Right lung (tissue), 5 donors: ENCODE measurements around the gene PALM. TPM values are rescaled to one million over a fixed set of nuclear protein-coding genes. Genes with fewer than 3 reads are reported as not detected.
"Not testable (repeated sequence)": the region's sequence is repeated elsewhere in the genome, so short reads cannot be mapped to it uniquely, and the experiment has no call there.

Experiments
- DNase-seq, 2 donors: peaks; one replicate each; pipeline ENCODE4 v3.0.0-alpha.2; 2013
- polyA plus RNA-seq, 5 donors: library from polyadenylated mRNA; unstranded; fragments of 120-200 nt; gene quantifications; one replicate each; pipeline versions ENCODE4 v1.2.1 to v1.2.3, GENCODE V29; 2013; ENCODE audit warnings: inconsistent platforms in 1 of 5, low replicate concordance in 1 of 5; ENCODE audit not compliant: insufficient read length in 5 of 5, insufficient read depth in 1 of 5

Gene PALM
- polyA plus RNA-seq, 5 donors, result 32.5 to 62.8 (median 43.2) TPM

DNA sequence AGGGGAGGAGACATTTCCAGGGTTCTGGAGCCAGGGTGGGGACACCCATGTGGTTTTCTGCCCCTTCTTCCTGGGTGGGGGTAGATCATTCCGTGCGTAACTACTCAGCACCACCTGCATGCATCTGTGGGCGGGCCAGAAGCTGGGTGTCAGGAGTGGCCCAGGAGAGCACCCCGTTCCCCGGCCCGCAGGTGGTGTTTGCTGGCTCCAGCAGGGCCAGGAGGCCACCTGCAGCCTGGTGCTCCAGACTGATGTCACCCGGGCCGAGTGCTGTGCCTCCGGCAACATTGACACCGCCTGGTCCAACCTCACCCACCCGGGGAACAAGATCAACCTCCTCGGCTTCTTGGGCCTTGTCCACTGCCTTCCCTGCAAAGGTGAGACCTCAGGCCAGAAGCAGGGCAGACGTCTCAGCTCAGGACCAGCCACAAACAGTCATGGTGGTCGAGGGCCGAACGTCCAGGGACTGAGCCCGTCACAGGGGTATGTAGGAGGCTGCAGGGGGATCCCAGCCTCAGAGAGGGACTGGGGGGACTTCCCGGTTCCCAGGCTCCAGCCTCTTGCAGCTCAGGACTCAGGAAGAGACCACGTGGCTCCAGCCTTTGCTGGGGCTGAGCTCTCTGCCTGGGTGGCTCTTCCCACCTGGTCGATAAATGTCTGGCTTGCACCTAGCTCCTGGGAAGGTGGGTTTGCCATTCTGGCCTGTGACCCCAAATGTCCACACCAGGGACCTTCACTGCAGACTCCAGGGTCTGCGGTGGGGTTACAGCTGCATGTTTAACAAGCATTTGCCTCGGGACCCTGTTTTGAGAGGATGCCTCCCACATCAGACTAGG is 30.9 kb upstream of the PALM start:
- no peak for DNase-seq

DNA sequence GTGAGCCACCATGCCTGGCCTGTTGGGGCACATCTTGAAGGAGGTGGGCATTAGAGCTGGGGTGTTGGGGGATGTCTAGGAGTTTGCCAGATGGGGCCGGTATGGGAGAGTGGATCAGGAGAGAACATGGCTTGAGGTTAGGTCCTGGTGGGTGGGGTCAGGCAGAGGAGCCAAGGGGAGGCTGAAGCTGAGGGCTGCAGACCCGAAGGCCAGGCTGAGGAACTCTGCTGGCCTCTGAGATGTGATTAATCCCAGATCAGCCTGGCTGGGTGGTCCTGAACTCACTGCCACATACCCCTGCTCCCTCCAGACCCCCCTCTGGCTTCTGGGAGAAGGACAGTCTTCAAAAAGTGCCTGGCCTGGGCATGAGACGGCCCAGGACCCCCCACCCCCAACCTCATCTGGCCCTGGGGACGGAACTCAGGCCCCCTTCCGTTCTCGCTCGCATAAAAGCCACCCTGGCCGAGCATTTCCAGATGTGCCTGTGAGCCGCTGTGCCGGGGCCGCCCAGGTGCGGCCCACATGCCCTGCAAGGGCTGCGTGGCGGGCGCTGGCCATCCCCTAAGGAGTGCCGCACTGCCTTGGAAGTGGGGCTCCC is 29.8 kb upstream of the PALM start:
- no peak for DNase-seq

DNA sequence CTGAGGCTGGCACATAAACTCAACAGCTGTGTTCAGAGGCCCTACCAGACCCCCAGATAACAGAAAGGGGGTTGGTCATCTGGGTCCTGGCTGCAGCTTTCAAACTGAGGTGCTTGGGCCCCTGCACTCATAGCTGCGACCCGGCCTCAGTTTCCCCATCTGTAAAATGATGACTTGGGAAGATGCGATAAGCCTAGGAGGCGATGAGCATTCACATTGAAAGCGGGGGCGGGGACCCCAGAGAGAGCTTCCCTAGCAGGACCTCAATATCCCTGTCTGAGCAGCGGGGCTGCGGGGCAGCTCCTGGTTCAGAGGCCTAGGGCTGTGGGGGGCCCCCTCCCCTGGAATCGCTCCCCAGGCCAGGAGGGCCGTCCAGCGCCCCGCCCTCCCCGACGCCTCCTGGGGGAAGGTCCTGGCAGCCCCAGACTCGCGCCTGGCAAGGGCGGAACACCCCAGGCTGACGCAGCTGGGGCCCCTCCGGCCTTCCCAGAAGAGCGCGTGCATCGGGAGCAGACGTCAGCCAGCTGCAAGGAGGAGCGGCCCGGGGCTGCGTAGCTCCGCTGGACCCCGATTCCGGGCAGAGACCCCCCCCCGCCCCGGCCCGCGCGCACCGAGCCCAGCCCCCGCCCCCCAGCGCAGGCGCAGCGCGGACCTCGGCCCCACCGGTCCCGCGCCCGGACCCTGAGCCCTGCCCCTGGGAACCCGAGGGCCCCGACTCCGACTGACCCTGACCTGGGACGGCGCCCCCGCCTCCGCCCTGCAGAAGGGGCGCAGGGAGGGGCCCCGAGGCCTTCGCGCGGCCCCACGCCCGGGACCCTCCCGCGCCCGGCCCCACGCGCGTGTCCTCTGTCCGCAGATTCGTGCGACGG is 29.1 kb upstream of the PALM start:
- DNase-seq, result peak; percentile 77

DNA sequence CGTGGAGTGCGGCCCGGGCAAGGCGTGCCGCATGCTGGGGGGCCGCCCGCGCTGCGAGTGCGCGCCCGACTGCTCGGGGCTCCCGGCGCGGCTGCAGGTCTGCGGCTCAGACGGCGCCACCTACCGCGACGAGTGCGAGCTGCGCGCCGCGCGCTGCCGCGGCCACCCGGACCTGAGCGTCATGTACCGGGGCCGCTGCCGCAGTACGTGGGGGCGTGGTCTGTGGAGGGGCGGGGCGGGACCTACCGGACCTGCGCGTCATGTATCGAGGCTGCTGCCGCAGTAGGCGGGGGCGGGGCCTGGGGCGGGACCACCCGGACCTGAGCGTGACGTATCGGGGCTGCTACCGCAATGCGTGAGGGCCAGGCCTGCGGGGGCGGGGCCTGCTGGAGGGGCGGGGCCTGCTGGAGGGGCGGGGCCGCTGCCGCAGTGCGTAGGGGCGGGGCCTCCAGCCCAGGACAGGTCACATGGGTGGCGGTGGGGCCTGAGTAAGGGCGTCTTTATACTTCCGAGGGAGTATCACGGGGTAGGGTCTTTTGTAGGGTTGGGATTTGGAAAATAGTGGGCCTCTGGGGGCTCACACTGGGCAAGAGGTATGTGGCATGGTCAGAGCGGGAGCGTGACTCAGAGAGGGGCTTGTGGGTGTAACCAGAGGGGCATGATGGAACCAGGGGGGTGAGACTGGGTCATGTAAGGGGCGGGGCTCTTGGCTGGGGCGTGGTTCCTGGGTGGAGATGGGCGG is 28.3 kb upstream of the PALM start:
- DNase-seq, result peak; percentile 95 to 96

DNA sequence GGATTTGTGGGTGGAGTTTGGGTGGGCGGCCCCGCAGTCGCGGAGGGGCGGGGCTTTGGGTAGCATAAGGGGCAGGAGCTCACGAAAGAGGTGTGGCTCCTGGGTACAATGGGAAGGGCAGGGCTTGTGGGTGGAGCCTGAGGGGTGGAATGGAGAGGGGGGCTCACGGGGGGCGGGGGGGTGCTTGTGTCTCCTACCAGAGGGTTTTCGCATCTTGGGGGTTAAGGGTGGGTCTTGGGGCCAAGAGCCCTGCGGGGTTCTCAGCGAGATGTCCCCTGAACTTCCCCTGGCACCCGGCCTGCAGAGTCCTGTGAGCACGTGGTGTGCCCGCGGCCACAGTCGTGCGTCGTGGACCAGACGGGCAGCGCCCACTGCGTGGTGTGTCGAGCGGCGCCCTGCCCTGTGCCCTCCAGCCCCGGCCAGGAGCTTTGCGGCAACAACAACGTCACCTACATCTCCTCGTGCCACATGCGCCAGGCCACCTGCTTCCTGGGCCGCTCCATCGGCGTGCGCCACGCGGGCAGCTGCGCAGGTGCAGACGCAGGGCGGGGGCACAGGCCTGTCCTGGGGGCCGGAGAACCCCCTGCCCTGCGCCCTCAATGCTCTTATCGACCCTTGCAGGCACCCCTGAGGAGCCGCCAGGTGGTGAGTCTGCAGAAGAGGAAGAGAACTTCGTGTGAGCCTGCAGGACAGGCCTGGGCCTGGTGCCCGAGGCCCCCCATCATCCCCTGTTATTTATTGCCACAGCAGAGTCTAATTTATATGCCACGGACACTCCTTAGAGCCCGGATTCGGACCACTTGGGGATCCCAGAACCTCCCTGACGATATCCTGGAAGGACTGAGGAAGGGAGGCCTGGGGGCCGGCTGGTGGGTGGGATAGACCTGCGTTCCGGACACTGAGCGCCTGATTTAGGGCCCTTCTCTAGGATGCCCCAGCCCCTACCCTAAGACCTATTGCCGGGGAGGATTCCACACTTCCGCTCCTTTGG is 27.4 kb upstream of the PALM start:
- DNase-seq, result no peak

DNA sequence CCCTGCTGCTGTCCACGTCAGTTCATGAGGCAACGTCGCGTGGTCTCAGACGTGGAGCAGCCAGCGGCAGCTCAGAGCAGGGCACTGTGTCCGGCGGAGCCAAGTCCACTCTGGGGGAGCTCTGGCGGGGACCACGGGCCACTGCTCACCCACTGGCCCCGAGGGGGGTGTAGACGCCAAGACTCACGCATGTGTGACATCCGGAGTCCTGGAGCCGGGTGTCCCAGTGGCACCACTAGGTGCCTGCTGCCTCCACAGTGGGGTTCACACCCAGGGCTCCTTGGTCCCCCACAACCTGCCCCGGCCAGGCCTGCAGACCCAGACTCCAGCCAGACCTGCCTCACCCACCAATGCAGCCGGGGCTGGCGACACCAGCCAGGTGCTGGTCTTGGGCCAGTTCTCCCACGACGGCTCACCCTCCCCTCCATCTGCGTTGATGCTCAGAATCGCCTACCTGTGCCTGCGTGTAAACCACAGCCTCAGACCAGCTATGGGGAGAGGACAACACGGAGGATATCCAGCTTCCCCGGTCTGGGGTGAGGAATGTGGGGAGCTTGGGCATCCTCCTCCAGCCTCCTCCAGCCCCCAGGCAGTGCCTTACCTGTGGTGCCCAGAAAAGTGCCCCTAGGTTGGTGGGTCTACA is 25.9 kb upstream of the PALM start:
- no peak for DNase-seq

DNA sequence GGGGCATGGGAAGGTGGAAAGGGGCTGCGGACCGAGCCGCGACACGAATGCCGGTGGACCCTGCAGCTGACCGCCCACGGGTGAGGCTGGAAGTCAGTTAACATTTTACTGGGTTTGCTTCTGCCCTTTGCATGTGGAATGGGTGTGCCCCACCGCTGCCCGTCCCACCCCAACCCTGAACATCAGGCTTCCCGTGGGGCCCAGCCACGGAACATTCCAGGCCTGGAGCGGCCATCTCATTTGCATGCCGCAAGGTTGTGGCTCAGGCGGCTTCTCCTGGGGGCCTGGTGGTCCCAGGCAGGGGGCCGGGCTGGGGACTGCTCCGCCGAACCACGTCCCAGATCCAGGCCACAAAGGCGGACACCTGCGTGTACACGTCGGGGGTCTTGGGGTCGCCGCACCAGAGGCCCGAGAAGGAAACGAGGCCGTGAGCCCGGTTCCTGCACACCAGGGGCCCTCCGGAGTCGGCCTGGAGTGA is 23.2 kb upstream of the PALM start:
- DNase-seq, result no peak

DNA sequence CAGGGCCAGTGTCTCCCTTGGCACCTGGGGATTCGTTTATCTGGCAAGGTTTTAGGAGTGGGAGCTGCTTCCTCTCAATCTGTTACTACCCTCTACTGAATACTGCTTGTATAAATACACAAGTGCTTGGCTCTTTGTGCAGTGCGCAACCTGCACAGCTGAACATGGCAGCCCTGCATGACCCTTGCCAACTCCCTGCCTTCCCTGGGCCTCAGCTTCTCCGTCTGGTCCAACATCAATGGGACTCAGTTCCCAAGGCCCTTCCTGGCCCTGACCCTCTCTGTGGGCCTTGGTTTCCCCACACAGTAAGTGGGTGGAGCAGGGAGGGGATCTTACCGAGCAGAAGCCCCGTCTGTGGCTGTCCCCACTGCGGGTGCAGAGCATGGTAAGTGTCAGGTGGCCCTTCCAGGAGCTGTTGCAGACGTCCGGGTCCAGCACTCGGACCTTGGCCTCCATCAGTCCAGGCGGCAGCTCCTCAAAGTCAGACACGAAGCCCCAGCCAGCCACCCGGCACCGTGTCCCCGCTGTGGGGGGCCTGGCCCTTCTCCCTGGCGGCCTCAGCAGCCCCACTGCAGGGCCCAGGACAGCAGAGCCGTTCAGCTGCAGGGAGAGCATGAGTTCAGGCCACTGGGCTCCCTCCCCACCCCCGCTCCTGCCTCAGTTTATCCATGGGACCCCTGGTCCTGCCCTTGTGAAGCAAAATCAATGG is 22.0 kb upstream of the PALM start:
- DNase-seq, result no peak

DNA sequence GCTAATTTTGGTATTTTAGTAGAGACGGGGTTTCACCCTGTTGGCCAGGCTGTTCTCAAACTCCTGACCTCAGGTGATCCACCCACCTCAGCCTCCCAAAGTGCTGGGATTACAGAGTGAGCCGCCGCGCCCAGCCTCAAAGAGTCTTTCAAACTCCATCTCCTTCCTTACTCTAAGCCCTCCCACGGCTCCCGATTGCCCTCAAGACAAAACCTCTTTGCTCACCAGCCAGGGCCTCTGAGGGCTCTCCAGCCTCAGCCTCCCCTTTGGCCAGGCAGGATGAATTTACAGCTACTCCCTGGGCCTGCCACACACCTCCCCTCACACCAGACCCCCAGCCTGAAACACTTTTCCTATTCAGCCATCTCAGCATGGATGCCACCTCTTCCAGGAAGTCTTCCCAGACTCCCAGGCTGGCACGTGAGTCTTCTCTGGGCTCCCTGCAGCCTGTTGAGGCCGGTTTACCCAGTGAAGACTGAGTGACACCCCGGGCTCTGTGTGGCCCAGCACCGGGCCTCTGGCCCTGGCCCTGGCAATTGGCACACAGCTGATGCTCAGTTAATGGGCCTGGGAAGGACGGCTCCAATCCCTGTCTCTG is 21.1 kb upstream of the PALM start:
- no peak for DNase-seq

DNA sequence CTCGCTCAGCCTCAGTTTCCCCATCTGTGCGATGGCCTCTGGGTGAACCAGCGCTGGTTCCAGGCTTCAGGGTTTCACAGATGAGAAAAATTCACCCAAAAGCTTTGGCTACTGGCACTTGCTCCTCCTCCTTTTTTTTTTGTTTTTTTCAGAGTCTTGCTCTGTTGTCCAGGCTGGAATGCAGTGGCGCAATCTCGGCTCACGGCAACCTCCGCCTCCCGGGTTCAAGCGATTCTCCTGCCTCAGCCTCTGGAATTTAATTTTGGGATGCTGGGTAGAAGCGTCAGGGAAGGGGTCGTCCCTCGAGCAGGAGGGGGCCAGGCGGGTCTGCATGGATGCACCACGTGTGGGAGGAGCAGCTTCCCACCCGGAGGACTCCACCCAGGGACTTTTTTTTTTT is 20.5 kb upstream of the PALM start:
- DNase-seq, result no peak

DNA sequence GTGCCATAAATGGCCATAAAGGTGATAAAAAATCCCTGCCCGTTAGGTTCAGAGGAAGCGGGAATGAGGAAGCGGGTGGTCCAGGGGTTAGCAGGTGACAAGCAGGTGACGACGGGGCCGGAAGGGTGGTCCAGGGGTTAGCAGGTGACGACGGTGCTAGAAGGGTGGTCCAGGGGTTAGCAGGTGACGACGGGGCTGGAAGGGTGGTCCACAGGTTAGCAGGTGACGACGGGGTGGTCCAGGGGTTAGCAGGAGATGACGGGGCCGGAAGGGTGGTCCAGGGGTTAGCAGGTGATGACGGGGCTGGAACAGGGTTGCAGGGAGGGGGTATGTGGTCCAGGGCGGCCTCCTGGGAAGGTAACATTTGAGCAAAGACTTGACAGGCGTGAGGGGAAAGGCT is 19.7 kb upstream of the PALM start:
- DNase-seq, result no peak

DNA sequence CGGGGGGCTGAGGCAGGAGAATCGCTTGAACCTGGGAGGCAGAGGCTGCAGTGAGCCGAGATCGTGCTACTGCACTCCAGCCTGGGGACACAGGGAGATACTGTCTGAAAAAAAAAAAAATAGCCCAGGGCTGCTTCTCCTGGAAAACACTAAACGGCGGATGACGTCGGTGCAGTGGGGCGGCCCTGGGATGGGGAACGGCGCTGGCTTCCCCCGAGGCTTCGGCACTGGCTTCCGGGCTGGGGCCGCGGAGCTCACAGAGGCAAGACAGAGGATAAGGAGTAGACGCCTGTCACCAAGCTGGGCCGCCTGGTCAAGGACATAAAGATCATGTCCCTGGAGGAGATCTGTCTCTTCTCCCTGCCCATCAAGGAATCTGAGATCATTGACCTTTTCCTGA is 18.5 kb upstream of the PALM start:
- no peak for DNase-seq

DNA sequence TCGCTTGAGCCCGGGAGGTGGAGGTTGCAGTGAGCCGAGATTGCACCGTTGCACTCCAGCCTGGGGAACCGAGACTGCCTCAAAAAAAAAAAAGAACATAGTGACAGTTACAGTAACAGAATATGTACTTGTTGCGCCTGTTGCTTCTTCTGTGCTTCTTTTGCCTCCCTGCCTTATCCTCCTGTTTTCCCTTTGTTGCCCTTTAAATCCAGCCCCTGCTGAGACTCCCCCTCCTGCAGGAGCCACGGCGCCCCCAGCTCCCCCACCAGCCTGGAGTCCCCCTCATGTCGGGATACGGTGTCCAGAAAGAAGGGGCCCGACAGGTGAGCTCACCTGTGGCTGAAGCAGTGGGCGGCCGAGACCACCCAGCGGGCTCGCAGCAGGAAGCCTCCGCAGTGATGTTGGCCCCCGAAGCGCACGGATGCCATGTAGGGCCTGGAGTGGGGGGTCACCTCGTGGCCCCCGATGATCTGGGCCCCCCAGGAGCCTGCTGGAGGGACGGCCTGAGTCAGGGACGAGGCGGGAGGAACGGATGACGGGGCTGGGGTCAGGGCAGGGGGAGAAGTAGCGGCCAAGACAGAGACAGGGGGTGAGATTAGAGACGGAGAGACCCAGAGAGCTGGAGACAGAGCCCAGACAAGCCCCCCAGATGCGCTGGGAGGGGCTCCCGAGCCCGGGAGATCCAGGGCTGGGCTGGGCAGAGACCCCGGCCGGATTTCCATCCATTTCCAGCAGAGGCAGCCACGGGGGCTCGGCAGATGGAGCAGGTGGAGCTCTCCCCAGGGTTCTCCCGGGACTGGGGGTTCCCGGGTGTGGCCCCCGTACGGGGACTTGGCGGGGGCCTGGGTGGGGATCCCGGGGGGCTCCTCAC is 14.0 kb upstream of the PALM start:
- no peak for DNase-seq

DNA sequence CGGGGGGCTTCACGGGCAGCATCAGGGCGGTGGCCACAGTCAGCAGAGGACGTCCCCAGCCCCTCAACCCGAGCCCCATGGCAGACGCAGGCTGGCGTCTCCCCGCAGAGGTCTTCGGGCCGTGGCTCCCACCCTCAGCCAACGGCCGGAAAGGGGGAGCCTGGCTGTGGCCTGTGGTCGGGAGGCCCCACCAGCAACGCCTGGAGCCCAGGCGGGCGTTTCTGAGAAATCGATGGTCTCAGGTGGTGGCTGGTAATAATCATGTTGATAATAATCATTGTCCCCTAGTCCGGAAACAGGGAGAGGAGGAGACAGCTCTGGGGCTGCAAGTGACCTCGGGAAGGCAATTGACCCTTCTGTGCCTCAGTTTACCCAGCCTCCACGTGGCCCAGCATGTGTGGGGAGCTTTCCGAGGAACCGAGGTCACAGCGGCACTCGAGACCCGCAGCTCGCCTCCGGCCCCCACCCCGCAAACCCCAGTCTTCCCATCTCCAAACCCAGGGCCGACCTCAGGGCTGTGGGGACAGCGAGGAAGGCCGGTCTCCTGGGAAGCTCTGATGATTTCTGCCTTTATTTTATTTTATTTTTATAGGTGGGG is 13.3 kb upstream of the PALM start, which contains the start of gene PRSS57:
PRSS57 (minus strand) TSS at position 101 of the 598 bp plus-strand sequence; CDS start at position 79, 22 bp downstream.
- DNase-seq, result no peak

DNA sequence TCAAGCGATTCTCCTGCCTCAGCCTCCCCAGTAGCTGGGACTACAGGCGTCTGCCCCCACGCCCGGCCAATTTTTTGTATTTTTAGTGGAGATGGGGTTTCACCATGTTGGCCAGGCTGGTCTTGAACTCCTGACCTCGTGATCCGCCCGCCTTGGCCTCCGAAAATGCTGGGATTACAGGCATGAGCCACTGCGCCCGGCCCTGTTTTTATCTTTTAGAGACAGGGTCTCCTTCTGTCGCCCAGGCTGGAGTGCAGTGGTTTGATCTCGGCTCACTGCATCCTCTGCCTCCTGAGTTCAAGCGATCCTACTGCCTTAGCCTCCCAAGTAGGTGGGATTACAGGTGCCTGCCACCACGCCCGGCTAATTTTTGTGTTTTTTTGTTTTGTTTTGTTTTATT is 10.2 kb upstream of the PALM start:
- not testable (repeated sequence) for DNase-seq

DNA sequence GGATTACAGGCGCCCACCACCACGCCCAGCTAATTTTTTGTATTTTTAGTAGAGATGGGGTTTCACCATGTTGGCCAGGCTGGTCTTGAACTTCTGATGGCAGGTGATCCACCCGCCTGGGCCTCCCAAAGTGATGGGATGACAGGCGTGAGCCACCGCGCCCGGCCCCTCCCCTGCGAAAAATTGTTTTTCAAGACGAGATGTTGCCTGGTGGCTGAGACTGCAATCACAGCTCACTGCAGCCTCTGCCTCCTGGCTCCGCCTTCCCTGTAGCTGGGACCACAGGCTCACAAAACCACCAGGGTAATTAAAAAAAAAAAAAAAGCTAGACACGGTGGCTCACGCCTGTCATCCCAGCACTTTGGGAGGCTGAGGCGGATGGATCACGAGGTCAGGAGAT is 8.8 kb upstream of the PALM start:
- not testable (repeated sequence) for DNase-seq

DNA sequence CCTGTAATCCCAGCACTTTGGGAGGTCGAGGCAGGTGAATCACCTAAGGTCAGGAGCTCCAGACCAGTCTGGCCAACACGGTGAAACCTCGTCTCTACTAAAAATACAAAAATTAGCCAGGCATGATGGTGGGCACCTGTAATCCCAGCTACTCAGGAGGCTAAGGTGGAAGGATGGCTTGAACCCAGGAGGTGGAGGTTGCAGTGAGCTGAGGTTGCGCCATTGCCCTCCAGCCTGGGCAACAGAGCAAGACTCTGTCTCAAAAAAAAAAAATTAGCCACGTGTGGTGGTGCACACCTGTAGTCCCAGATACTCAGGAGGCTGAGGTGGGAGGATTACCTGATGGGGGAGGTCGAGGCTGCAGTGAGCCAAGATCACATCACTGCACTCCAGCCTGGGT is 5.9 kb upstream of the PALM start:
- not testable (repeated sequence) for DNase-seq
